IMR-90 (cell line): ENCODE data around the gene SLC9A3. TPM values are rescaled to one million over a fixed set of nuclear protein-coding genes. Genes with fewer than 3 reads are reported as not detected.

Experiments used
- ATAC-seq: fragments of 200-7000 bp; cut with Tn5 transposase; 2 replicates; pipeline ENCODE4 v1.9.1; 2020; ENCODE audit warnings: low read depth, mild to moderate bottlenecking, moderate library complexity
- BruUV-seq: library from RNA; stranded (reverse); fragments of 400-500 nt; replicated peaks from 2 replicates; lab custom pipeline; 2021; lab: Mats Ljungman, UMichigan
- CTCF ChIA-PET: fragments of 300-600 bp; formaldehyde crosslinking; extraction: SDS; loops from one replicate; lab custom pipeline; 2021; ENCODE audit warnings: antibody characterized with exemption; lab: Yijun Ruan, JAX
- POLR2A ChIA-PET: fragments of 300-600 bp; sonication (Branson Sonifier 250); formaldehyde crosslinking; loops from one replicate; lab custom pipeline; 2022; ENCODE audit warnings: antibody characterized with exemption; ENCODE audit not compliant: unreplicated experiment; lab: Charles Lee
- DNase-seq: peaks from one replicate; pipeline ENCODE4 v3.0.0; 2013
- H2AFZ ChIP-seq: replicated peaks from 2 replicates; pipeline ENCODE3; 2013; ENCODE audit warnings: low read length, mild to moderate bottlenecking; ENCODE audit not compliant: poor library complexity
- H2AK5ac ChIP-seq: 2 replicates; pipeline ENCODE4 v1.6.1; 2013; ENCODE audit warnings: low read depth, low read length, inconsistent platforms
- H2AK9ac ChIP-seq: replicated peaks from 2 replicates; pipeline ENCODE3; 2013; ENCODE audit warnings: mild to moderate bottlenecking, low read depth, low read length, moderate library complexity; ENCODE audit not compliant: poor library complexity
- H2BK120ac ChIP-seq: 2 replicates; pipeline ENCODE4 v1.6.1; 2013; ENCODE audit warnings: low read depth, low read length, inconsistent platforms
- H2BK15ac ChIP-seq: 3 replicates; pipeline ENCODE4 v1.6.1; 2013; ENCODE audit warnings: low read depth, low read length, inconsistent platforms
- H2BK20ac ChIP-seq: 2 replicates; pipeline ENCODE4 v1.6.1; 2013; ENCODE audit warnings: low read depth, mild to moderate bottlenecking, inconsistent platforms, low read length, moderate library complexity
- H2BK5ac ChIP-seq: 2 replicates; pipeline ENCODE4 v1.6.1; 2013; ENCODE audit warnings: mild to moderate bottlenecking, low read depth, low read length, inconsistent platforms; ENCODE audit not compliant: poor library complexity, severe bottlenecking
- H3K14ac ChIP-seq: replicated peaks from 2 replicates; pipeline ENCODE4 v1.6.1; 2013; ENCODE audit warnings: low read depth, low read length, inconsistent platforms
- H3K18ac ChIP-seq: 2 replicates; pipeline ENCODE4 v1.6.1; 2013; ENCODE audit warnings: low read depth, low read length, control low read depth
- H3K23ac ChIP-seq: 2 replicates; pipeline ENCODE4 v1.6.1; 2013; ENCODE audit warnings: low read depth, low read length, inconsistent platforms
- H3K27ac ChIP-seq: 2 replicates; pipeline ENCODE4 v1.5.1; 2013; ENCODE audit warnings: mild to moderate bottlenecking, control low read depth, low read length; ENCODE audit not compliant: insufficient read depth
- H3K27me3 ChIP-seq: 2 replicates; pipeline ENCODE4 v1.6.1; 2013; ENCODE audit warnings: low read length; ENCODE audit not compliant: control insufficient read depth, insufficient read depth
- H3K36me3 ChIP-seq: 2 replicates; pipeline ENCODE4 v1.6.1; 2013; ENCODE audit warnings: low read length, mixed read lengths; ENCODE audit not compliant: control insufficient read depth, insufficient read depth
- H3K4ac ChIP-seq: 2 replicates; pipeline ENCODE4 v1.6.1; 2013; ENCODE audit warnings: low read depth, low read length, inconsistent platforms
- H3K4me1 ChIP-seq: 2 replicates; pipeline ENCODE4 v1.6.1; 2013; ENCODE audit warnings: low read length, mixed read lengths; ENCODE audit not compliant: control insufficient read depth, insufficient read depth
- H3K4me2 ChIP-seq: 2 replicates; pipeline ENCODE4 v1.6.1; 2013; ENCODE audit warnings: low read depth, mild to moderate bottlenecking, control low read depth, low read length, moderate library complexity
- H3K4me3 ChIP-seq: 2 replicates; pipeline ENCODE4 v1.5.1; 2013; ENCODE audit warnings: low read depth, mild to moderate bottlenecking, control low read depth, low read length, moderate library complexity; ENCODE audit not compliant: insufficient read depth
- H3K56ac ChIP-seq: 2 replicates; pipeline ENCODE4 v1.6.1; 2013; ENCODE audit warnings: low read length, inconsistent platforms; ENCODE audit not compliant: insufficient read depth; ENCODE audit errors: extremely low read depth
- H3K79me1 ChIP-seq, 2 experiments: 2 replicates each; pipeline ENCODE4 v1.6.1; 2013; ENCODE audit warnings: low read length in 2 of 2, inconsistent platforms in 1 of 2, low read depth in 1 of 2
- H3K9ac ChIP-seq: 2 replicates; pipeline ENCODE4 v1.6.1; 2013; ENCODE audit warnings: low read depth, low read length, control low read depth
- H3K9me1 ChIP-seq: 2 replicates; pipeline ENCODE4 v1.6.1; 2013; ENCODE audit warnings: low read length, inconsistent platforms; ENCODE audit not compliant: insufficient read depth
- H3K9me3 ChIP-seq: 2 replicates; pipeline ENCODE4 v1.6.1; 2013; ENCODE audit warnings: low read length; ENCODE audit not compliant: control insufficient read depth, insufficient read depth
- H4K20me1 ChIP-seq: 2 replicates; pipeline ENCODE4 v1.6.1; 2013; ENCODE audit warnings: low read length, inconsistent platforms; ENCODE audit not compliant: insufficient read depth
- H4K5ac ChIP-seq: 2 replicates; pipeline ENCODE4 v1.6.1; 2013; ENCODE audit warnings: mild to moderate bottlenecking, low read depth, low read length, control low read depth
- H4K8ac ChIP-seq, 2 experiments: 2 replicates each; pipeline ENCODE4 v1.6.1; 2013; ENCODE audit warnings: low read depth in 2 of 2, low read length in 2 of 2, control low read depth in 1 of 2, inconsistent platforms in 1 of 2
- H4K91ac ChIP-seq: 2 replicates; pipeline ENCODE4 v1.6.1; 2013; ENCODE audit warnings: low read depth, low read length, inconsistent platforms; ENCODE audit not compliant: insufficient read depth
- BHLHE40 ChIP-seq: fragments of 150-350 bp; IDR thresholded peaks from 2 replicates; pipeline ENCODE4 v1.6.1; 2016; ENCODE audit warnings: mild to moderate bottlenecking, low read depth, low read length
- FOS ChIP-seq: fragments of 150-350 bp; IDR thresholded peaks from 2 replicates; pipeline ENCODE4 v1.6.1; 2016; ENCODE audit warnings: low read depth, low read length
- MAFK ChIP-seq: IDR thresholded peaks from 2 replicates; pipeline ENCODE4 v1.6.1; 2012; ENCODE audit warnings: low read depth, low read length, improper control_type of control experiment
- MXI1 ChIP-seq: IDR thresholded peaks from 2 replicates; pipeline ENCODE4 v1.6.1; 2012; ENCODE audit warnings: low read depth, mild to moderate bottlenecking, low read length, moderate library complexity, borderline replicate concordance
- NFE2L2 ChIP-seq: fragments of 150-350 bp; IDR thresholded peaks from 2 replicates; pipeline ENCODE4 v1.6.1; 2016; ENCODE audit warnings: low read depth, mild to moderate bottlenecking, low read length
- POLR2A ChIP-seq: IDR thresholded peaks from 2 replicates; pipeline ENCODE4 v1.6.1; 2012; ENCODE audit warnings: mild to moderate bottlenecking, low read depth, low read length
- RCOR1 ChIP-seq: IDR thresholded peaks from 2 replicates; pipeline ENCODE4 v1.6.1; 2012; ENCODE audit warnings: mild to moderate bottlenecking, low read length, improper control_type of control experiment; ENCODE audit not compliant: insufficient replicate concordance
- WGBS, 2 experiments: methylation state at CpG; one replicate each; pipeline versions ENCODE4 v1.1.5 to v1.1.7; 2013; ENCODE audit warnings: missing lambda C conversion rate in 2 of 2; ENCODE audit not compliant: insufficient read length in 1 of 2; ENCODE audit errors: extremely low coverage in 2 of 2; 5-methylcytosine and 5-hydroxymethylcytosine counted together
- dilution Hi-C: fragments of 300-500 bp; cut with HindIII; formaldehyde crosslinking; loops from one replicate; pipeline ENCODE4 v1.14.3; 2018; ENCODE audit warnings: low sequenced_read_pairs; ENCODE audit not compliant: unreplicated experiment
- in situ Hi-C: fragments of 300-500 bp; cut with MboI; formaldehyde crosslinking; loops from 3 replicates; pipeline ENCODE4 v1.14.3; 2019; ENCODE audit warnings: low sequenced_read_pairs, inconsistent platforms, mixed read lengths
- intact Hi-C: fragments of 100-400 bp; cut with micrococcal nuclease; formaldehyde crosslinking; loops from 2 replicates; pipeline ENCODE4 v1.10.0; 2022
- polyA plus RNA-seq, 3 experiments: library from polyadenylated mRNA; depleted of rRNA; stranded (reverse); fragments of >200 nt; gene quantifications; 2 replicates each; pipeline ENCODE4 v1.2.3, GENCODE V29; 2012; ENCODE audit warnings: low replicate concordance in 1 of 3
- total RNA-seq: library from RNA; depleted of rRNA; stranded (reverse); fragments of >200 nt; gene quantifications from 2 replicates; pipeline ENCODE4 v1.2.3, GENCODE V29; 2012
- TF ChIP-seq, protein P1 (sequence below): conservative IDR thresholded peaks from 2 replicates; pipeline ENCODE4 v1.5.1; 2012; ENCODE audit warnings: mild to moderate bottlenecking, low read depth, low read length, improper control_type of control experiment
- TF ChIP-seq, protein P2 (sequence below): fragments of 150-350 bp; IDR thresholded peaks from 2 replicates; pipeline ENCODE4 v1.6.1; 2017; ENCODE audit warnings: mild to moderate bottlenecking, antibody characterized with exemption, low read length, low read depth

Gene SLC9A3
- total and polyA plus RNA-seq, 2 of the 4 experiments (the other 2 are of a cell fraction) = 0.72 to 1.5 TPM

DNA sequence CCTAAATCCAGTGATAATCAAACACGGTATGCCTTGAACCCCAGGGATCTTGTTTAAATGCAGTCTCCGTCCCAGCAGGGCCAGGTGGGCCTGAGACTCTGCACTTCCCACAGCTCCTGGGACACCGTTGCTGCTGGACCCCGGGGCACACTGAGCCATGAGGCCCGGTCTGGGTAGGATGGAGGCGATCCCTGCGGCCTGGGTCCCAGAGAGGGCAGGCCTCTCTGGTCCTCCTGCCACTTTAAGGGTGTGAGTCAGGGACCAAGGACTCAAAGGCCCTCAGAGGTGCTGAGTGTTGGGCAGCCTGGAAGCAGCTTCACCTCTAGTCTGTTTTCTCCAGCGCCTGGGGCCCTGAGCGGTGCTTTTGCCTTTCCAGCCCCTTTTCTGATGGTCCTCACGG, 34.1 kb upstream of the SLC9A3 start:
- Histone ChIP-seq H3K9me1 (no peaks in the 10 kb centered on the region), H3K4me3 (no peak overlapping the region), H2BK120ac (no peak overlapping the region), H3K9me3 (no peaks in the 10 kb centered on the region), H3K79me1 (no peaks in the 10 kb centered on the region), H3K27ac (no peak overlapping the region), H2BK20ac (no peak overlapping the region), H2AK9ac (no peak overlapping the region), H4K91ac (no peak overlapping the region), H4K20me1 (no peaks in the 10 kb centered on the region), H2BK5ac (no peak overlapping the region), H3K14ac (no peak overlapping the region), H3K4me2 (no peak overlapping the region), H4K5ac (no peak overlapping the region), H3K18ac (no peak overlapping the region), H2AK5ac (no peak overlapping the region), H3K36me3 (no peaks in the 10 kb centered on the region), H3K27me3 (peaks cover 17% of the 10 kb centered on the region), H3K9ac (no peak overlapping the region), H3K4me1 (no peaks in the 10 kb centered on the region), H3K4ac (no peak overlapping the region), H3K56ac (no peak overlapping the region), H2BK15ac (no peak overlapping the region), H4K8ac (no peak overlapping the region), H3K23ac (no peak overlapping the region), H2AFZ (no peak overlapping the region)
- CTCF ChIA-PET = interaction anchor here (0.6 kb wide), 1 partner anchor 13 kb away, joined by 3 read pairs; no protein-coding TSS in a partner anchor
- 80% methylated on average over 2 of the region's 10 CpGs; no CpG with 5 or more reads in 1 of the 2 experiments for WGBS, 2 experiments
- POLR2A ChIA-PET = no interaction called here
- intact Hi-C loops (no loop called here), dilution Hi-C loops (no loop called here), in situ Hi-C loops (no loop called here)
- DNase-seq (no peak), ATAC-seq (no peak)
- BruUV-seq = no TSS peak
- TF ChIP-seq MAFK (no peak), POLR2A (no peak), RCOR1 (no peak), NFE2L2 (no peak), MXI1 (no peak), FOS (no peak), BHLHE40 (no peak)
- TF ChIP-seq, protein P1, sequence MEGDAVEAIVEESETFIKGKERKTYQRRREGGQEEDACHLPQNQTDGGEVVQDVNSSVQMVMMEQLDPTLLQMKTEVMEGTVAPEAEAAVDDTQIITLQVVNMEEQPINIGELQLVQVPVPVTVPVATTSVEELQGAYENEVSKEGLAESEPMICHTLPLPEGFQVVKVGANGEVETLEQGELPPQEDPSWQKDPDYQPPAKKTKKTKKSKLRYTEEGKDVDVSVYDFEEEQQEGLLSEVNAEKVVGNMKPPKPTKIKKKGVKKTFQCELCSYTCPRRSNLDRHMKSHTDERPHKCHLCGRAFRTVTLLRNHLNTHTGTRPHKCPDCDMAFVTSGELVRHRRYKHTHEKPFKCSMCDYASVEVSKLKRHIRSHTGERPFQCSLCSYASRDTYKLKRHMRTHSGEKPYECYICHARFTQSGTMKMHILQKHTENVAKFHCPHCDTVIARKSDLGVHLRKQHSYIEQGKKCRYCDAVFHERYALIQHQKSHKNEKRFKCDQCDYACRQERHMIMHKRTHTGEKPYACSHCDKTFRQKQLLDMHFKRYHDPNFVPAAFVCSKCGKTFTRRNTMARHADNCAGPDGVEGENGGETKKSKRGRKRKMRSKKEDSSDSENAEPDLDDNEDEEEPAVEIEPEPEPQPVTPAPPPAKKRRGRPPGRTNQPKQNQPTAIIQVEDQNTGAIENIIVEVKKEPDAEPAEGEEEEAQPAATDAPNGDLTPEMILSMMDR = no peak
- TF ChIP-seq, protein P2, sequence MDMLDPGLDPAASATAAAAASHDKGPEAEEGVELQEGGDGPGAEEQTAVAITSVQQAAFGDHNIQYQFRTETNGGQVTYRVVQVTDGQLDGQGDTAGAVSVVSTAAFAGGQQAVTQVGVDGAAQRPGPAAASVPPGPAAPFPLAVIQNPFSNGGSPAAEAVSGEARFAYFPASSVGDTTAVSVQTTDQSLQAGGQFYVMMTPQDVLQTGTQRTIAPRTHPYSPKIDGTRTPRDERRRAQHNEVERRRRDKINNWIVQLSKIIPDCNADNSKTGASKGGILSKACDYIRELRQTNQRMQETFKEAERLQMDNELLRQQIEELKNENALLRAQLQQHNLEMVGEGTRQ = no peak
